UCSD-AML1 (cell line): ENCODE measurements around the gene KRT7.

Source experiments
- DNase-seq: peaks from one replicate; lab custom pipeline; 2025; ENCODE audit not compliant: unreplicated experiment; lab: John Stamatoyannopoulos, UW

KRT7 gene

DNA sequence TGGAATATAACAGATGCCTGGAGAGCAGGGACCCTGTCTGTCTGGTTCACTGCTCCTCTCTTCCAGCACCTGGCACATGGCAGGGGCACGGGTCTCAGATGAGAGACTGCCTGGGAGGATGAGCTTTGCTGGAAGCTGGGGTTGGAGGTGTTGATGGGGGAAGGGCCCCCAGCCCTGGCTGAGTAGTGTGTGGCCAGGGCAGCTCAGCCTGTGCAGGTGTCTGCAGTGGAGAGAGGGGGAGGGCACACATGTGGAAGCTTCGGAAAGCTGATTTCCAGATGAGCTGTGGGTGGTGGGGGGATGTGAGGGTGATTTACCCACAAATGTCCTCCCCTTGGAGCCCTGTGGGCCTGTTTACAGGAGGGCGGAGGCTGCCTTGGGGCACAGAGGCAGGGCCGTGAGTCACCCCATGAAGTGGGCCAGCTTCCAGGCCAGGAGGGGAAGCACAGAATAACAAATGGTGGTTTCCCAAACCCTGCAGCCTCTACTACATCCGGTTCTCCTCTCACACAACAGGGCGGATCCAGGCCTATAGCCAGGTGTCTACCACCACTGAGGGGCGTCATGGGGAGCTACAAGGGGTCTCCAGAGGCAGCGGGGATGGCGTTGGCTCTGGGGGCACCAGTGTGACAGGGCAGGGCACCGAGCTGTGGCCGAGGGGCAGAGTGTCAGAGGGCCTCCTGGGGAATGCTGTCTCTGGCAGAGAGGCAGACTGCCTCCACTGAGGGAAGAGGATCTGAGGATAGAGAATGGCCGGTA is 11.0 kb downstream of the KRT7 start:
- DNase-seq = peak; percentile 70

DNA sequence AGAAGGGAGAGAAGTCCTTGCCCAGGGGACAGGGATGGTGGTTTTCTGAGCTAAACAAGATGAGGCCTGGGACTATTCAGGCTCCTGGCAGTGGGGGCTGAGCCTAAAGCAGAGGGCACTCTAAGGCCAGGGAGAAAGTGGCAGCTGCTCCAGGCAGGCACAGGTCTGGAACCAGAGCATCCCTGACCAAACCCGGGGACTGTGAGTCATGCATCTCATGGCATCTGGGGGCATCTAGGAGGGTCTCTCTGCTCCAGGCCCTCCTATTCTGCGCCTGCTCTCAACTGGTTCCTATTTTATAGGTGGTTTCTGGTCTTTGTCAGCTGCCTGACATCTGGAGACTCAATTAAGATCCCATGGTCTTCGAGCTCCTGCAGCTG is 11.6 kb downstream of the KRT7 start:
- DNase-seq = no peak

DNA sequence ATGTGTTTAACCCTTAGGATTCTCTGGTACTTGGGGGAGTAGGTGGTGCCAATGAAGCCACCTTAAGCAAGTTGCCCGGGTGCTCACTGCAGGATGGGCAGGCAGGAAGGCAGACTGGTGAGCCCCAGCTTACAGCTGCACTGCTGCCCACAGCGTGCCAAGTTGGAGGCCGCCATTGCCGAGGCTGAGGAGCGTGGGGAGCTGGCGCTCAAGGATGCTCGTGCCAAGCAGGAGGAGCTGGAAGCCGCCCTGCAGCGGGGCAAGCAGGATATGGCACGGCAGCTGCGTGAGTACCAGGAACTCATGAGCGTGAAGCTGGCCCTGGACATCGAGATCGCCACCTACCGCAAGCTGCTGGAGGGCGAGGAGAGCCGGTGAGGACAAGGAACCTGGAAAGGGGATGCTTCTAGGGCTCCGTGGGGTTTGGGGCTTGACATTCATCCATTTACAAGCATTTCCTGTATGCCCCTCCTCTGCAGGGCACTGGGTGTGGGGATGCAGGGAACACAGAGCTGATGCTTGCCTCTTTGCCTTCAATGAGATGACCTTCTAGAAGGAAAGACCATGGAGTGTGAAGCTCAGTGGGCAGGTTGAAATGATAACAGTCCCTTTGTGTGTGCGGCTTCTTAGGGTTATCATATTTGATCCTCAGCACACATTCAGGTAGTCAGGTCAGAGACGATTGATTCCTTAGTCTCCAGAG is 12.4 kb downstream of the KRT7 start:
- DNase-seq = no peak

DNA sequence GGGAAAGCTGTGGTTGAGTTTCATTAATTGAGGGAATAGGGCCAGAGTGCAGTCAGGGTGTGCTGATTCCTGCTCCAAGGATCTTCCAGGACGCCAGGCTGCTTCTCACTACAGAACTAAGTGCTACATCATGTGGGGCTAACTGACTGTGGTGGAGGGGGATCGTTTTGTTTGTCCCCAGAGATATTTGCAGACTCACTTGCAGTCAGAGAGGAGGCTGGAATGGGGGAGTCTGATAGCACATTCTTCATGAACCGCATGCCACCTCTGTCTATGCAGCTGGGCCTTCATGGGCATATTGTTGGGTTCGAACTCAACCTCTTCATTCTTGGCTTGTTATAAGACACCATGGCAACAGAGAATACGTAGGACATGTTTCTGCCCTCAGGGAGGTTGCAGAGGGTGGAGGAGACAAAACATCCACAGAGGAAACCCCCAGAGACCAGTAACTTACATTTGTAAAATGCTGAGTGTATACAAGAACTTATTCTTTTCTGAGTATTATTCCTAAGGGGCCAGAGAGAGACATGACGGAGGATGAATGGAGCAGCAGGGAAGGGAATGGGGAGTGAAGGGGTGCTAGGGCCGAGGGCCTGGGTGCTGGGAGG is 13.0 kb downstream of the KRT7 start:
- no peak for DNase-seq

DNA sequence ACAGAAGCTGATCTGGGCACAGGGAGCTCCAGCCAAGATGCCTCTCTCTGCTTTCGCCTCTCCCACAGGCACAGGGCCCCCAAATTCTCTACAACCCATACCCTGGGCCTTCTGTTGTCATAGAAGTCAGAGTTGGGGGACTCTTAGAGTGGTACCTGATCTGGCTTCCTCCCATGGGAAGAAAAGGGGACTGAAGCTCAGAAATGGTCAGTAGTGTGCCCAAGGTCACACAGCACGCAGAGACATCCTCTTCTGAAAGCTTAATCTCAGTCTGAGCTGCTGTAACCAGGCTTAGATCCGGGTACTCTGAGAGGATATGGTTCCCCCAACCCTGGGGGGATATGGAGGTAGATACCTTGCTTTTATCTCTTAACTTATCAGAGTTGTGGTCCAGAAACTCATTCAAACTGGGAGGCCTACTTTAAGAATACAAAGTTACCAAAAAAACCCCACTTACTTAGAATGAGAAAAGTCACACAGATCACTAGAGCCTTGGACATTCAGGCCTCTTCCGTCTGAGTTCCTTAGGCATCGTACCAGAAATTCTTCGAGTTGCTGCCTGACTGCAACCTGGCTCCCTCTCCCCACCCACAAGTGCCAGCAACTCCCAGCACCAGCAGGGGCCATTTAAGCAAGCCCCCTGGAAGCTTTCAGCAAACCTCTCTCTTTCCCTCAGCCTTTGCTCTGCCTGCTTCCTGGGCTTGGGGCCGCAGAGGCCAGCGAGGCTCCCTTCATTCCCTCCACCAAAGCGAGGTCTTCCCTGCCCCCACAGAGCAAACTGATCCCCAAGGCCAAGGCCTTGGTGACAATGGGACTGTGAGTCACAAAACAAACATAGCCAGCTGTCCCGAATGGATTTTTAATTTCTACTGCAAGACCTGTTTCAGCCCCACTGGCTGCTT is 13.9 kb downstream of the KRT7 start:
- DNase-seq = no peak

DNA sequence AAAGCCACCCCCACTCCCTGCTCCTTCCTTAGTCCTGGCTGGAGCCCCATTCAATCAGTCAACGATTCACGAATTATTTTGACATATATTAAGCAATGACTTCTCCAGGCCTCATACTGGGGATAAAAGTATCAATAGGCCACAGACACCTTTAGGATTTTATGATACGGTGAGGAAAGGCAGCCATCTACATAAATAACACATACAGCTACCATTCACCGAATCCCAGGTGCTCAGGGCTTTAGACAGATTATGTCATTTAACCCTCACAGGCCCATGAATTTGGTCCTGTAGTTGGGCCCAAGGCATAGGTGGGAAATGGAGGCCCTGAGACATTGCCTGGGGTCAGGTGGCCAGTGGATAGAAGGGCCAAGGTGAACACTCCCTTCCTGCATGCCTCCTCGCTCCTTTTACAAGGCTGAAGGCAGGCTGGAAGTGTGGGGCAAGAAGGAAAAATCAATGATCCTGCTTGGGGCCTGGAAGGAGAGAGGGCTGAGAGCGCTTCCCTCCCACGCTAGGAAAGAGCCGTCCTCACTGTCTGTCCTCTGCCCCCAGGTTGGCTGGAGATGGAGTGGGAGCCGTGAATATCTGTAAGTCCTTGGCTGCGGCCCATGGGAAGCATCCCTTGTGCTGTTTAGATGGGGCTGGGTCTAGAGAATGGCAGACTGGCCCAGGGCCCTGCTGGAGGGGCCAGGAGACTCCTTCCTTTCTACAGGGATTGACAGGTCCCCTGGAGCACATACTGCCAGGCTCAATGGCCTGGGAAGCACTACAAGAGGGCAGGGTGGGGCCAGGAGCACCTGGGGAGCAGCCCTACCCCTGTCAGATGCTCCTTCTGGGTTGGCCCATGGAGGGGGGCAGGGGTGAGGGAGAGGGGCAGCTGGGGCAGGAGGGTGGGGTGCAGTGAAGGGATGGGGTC is 14.8 kb downstream of the KRT7 start:
- DNase-seq = no peak

DNA sequence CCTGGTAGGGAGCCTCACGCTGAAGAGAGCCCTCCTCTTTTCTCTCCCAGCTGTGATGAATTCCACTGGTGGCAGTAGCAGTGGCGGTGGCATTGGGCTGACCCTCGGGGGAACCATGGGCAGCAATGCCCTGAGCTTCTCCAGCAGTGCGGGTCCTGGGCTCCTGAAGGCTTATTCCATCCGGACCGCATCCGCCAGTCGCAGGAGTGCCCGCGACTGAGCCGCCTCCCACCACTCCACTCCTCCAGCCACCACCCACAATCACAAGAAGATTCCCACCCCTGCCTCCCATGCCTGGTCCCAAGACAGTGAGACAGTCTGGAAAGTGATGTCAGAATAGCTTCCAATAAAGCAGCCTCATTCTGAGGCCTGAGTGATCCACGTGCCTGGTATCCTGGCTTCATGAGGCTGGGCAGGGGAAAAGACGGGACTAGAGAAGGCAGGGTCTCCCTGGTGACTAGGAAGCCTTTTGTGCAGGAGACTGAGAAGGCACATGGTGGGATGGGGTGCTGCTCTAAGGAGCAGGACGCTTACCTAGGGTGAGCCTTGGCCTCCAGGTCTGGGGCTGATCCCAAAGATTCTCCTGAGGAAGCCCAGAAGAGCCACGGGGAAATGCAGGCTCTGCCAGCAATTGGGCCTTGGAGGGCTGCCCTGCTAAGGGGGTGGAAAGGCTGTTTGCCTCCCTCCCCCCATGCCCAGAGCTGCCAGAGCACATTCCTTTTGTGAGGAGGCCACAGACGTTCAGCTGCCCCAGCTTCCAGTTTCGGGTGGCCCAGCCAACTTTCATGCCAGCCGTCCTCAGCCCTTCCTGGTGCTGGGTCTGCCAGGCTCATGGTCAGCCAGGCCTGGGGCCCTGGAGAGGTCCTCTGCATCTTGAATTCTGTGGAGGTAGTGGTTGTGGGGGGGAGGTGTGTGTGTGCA is 15.8 kb downstream of the KRT7 start:
- no peak for DNase-seq

DNA sequence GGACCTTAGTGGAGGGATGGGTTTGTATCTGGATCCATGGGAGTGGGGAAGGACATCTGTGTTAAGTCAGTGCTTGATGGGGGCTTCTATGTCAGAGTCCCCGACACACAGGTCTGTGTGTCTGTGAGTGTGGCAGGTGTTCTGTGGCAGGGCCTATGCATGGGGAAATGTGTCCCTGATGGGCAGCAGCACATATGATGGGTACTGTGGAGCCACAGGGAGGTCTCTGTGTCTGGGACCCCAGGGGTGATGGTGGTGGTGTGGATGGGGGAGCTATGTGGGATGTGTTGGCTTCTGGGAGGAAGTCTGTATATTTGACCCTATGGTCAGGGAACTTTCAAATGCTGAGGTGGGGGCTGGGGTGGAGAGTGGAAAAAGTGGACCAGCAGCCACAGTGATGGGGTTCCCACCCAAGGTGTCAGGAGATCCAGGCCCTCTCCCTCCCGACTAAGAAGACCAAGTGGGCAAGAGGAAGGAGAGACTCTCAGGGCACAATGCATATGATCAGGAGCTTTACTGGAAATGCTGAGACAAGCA is 16.5 kb downstream of the KRT7 start:
- DNase-seq = no peak

DNA sequence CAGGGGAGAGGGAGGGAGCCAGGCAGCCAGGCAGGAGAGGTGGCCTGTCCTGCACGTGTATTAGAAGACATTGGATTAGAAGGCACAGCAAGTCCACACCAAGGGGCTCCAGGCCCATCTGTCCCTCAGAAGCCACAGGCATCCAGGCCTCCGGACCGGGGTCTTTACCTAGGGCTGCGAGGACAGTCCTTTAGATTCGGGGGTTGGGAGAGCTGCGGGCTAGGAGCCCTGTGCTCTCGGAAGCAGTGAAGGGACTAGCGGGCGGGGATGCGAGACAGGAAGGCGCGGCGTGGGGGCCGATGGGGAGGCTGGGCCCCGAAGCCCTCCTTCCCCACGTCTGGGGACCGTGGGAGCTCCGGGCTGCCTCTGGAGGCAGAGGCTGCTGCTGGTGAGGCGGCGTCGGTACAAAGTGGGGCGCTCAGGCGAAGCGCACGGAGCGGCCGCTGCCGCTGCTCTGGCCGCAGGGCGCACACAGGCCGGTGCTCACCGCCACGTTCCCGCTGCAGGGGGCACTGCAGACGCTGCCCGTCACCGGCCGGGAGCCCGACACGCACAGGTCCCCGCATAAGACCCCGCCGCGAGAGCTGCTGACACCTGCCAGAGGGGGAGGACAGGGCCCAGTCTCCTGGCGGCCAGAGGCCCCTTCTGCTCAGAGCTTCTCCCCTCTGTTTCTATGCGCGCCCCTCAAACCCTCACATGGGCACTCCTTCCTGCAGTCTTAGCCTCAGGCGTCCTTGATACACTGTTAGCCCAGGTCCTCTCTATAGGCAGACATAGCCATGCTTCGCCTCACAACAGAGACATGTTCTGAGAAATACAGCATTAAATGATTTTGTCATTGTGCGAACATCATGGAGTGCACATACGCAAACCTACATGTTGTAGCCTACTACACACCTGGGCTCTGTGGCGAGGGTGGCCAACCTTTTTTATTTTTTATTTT is 17.3 kb downstream of the KRT7 start:
- DNase-seq = no peak

DNA sequence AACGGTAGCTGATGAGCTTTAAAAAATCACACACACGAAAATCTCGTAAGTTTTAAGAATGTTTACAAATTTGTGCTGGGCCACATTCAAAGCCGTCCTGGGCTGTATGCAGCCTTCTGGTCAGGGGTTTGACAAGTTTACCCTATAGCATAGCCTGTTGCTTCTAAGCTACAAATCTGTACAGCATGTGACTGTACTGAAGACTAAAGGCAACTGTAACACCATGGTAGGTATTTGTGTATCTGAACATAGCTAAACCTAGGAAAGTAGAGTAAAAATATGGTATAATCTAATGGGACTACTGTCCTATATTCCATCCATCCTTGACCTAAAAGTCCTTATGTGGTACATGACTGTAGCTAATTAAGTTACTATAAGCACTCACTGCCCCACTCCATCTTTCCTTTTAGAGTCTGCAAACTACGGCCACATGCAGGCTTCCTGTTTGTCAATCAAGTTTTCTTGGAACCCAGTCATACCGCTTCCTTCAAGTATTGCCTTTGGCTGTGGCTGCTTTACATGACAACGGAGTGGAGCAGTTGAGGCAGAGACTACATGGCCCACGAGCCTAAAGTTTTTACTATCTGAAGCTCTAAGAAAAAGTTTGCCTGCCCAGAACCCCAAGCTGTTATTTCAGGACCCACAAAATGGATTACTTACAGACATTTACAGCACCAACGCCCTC is 18.5 kb downstream of the KRT7 start:
- DNase-seq = peak; percentile 31

DNA sequence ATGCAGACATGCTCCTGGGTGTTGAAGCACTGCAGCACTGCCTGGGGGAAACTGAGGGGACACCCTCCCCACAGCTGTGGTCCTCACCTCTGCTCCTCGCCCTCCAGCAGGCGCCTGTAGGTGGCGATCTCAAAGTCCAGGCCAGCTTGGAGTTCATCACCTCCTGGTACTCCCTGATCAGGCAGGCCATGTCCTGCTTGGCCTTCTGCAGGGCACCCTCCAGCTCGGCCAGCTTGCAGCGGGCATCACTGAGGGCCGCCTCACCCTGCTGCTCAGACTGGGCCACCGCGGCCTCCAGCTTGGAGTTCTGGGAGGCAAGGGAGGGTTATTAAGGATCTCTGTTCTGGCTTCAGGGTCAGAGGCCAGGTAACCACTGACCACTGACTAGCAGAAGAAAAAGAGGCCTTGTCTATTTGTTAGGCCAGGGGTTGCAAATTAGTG is 19.2 kb downstream of the KRT7 start:
- DNase-seq = peak; percentile 27

DNA sequence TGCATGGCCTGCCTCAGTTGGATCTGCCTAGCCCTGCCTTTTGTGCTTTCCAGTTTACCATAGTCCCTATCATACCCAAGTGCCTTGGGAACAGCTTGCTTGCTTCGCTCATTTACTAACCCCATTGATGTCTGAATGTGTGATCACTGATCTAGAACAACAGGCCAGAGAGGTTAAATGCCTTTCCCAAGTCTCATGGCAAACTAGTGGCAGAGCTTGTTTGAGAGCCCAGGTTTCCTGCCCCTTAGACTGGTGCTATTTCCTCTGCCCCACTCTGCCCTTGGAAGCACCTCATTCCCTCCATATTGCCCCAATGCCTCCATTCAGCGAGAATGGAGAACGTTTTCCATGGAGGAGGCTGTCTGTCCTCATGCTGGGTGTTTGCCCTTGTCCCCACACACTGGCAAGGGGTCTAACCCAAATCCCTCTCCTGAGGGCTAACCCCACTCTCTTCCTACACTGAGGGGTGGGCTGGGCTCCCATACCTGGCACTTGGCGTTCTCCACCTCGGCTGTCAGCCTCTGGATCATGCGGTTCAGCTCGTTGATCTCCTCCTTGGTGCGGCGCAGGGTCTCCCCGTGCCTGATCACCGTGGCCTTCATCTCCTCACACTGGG is 19.8 kb downstream of the KRT7 start:
- no peak for DNase-seq

DNA sequence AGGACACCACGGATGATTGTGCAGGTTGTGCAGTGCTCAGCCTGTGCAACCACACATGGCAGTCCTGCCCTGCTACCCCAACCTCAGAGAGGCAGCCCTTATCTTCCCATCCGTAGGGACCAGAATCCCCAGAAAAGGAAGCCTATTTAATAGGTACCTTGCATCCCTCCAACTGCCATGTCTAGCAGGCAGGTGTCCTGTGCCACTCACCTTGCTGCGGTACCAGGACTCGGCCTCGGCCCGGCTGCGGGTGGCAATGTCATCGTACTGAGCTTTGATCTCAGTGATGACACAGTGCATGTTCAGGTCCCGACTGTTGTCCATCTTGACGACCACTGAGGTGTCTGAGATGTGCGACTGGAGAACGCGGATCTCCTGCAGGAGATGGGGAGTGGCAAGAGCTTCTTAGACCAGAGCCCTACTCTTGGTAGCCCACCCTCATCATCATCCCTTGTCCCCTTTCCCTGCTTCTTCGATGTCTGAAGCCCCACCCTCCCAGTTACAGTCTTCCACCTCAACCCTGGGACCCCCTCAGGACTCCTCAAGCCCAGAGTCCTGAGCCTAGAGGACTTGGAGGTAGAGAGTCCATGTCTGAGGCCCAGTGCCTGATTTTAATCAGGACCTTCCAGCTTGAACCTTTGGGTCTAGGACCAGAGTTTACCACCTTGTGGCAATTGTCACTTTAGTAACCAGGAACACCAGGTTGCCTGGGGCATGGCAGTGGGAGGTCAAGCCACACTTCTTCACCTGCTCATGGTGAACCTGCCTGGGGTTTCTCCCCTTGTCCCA is 20.5 kb downstream of the KRT7 start:
- DNase-seq = no peak

DNA sequence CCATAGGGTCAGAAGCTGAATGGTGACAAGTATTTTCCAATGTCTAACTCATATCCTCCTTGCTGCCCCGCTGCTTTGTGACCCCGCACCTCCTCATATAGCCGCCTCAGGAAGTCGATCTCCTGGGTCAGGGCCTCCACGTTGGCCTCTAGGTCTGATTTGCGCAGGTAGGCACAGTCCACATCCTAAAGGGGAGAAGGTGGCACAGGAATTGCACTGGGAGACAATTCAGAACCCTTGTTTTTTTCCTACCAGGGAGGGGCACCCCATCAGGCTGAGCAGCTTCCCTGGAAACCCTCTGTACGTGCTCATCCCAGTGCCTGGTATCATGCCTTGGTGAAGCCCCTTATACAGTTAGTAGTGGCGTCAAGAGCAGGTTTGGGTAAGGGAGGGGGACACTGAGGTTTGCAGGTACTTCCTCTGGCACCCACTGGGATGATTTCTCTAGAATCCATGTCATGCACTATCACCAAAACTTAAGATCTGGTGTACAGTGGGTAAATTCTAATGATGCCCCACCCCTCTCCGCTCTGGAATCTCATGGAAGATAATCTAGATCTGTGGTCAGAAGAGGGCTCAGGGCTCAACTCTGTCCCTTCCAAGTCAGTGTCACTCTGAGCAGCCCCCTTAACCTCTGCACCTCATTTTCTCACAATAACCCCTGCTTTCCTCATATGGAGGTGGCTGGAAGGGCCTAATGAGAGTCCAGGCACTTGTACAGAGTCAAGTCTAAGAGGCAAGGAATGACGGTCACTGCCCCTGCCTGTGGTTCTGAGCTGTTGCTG is 21.3 kb downstream of the KRT7 start:
- no peak for DNase-seq
